GM06990 (cell line): ENCODE measurements around the gene RND3.
A peak's percentile ranks its signal among the peaks of the same experiment; 100 is the strongest.

ENCODE experiments used
- DNase-seq: peaks from one replicate; pipeline ENCODE4 v3.0.0-alpha.2; 2011; ENCODE audit not compliant: insufficient read length; ENCODE audit errors: extremely low read depth
- H3K27me3 ChIP-seq: replicated peaks from 2 replicates; pipeline ENCODE4 v1.6.0; 2011; ENCODE audit warnings: low read length; ENCODE audit not compliant: control insufficient read depth, insufficient read depth
- H3K36me3 ChIP-seq: 2 replicates; pipeline ENCODE4 v1.5.1; 2011; ENCODE audit warnings: low read length; ENCODE audit not compliant: control insufficient read depth, insufficient read depth
- H3K4me3 ChIP-seq: replicated peaks from 2 replicates; pipeline ENCODE4 v1.5.1; 2011; ENCODE audit warnings: low read depth, mild to moderate bottlenecking, control low read depth, low read length
- CTCF ChIP-seq: IDR thresholded peaks from 2 replicates; pipeline ENCODE4 v1.5.1; 2011; ENCODE audit warnings: low read length, control low read depth, mild to moderate bottlenecking, inconsistent platforms; ENCODE audit not compliant: insufficient read depth, poor library complexity, severe bottlenecking

The RND3 gene

GRCh38 chr2:150426315-150426714 is 61.2 kb downstream of the RND3 start:
- DNase-seq = no peak
- no peak for TF ChIP-seq CTCF
- no peak overlapping the region for H3K4me3 ChIP-seq
- H3K36me3 ChIP-seq = no peaks in the 10 kb centered on the region
- H3K27me3 ChIP-seq = no peaks in the 10 kb centered on the region

GRCh38 chr2:150425121-150425955 is 62.1 kb downstream of the RND3 start:
- no peaks in the 10 kb centered on the region for H3K27me3 ChIP-seq
- no peaks in the 10 kb centered on the region for H3K36me3 ChIP-seq
- DNase-seq = no peak
- no peak overlapping the region for H3K4me3 ChIP-seq
- TF ChIP-seq CTCF = peak; percentile 19

- TF ChIP-seq CTCF = no peak
- Histone ChIP-seq H3K27me3 (no peaks in the 10 kb centered on the region), H3K4me3 (no peak overlapping the region), H3K36me3 (no peaks in the 10 kb centered on the region)
- DNase-seq = no peak
Observed at GRCh38 chr2:150424406-150424805, 63.1 kb downstream of the RND3 start.

GRCh38 chr2:150421126-150421651 is 66.3 kb downstream of the RND3 start:
- no peak for DNase-seq
- Histone ChIP-seq H3K36me3 (no peaks in the 10 kb centered on the region), H3K27me3 (no peaks in the 10 kb centered on the region), H3K4me3 (no peak overlapping the region)
- TF ChIP-seq CTCF = no peak

GRCh38 chr2:150418916-150419315 is 68.6 kb downstream of the RND3 start:
- H3K4me3 ChIP-seq = no peak overlapping the region
- TF ChIP-seq CTCF = no peak
- no peak for DNase-seq
- no peaks in the 10 kb centered on the region for H3K27me3 ChIP-seq
- H3K36me3 ChIP-seq = no peaks in the 10 kb centered on the region
